Smooth muscle cell (in vitro differentiated cells): Measurements from ENCODE around the gene ANKFN1. TPM values are rescaled to one million over a fixed set of nuclear protein-coding genes. Genes with fewer than 3 reads are reported as not detected.

Experiments
- DNase-seq: peaks from one replicate; lab custom pipeline; 2025; ENCODE audit not compliant: unreplicated experiment; lab: John Stamatoyannopoulos, UW
- H2AFZ ChIP-seq: fragments of 200-600 bp; sonication (generic); 2 replicates; pipeline ENCODE4 v1.6.0; 2016; ENCODE audit warnings: antibody characterized with exemption, low read depth, mild to moderate bottlenecking
- H3F3A ChIP-seq: fragments of 200-600 bp; sonication (generic); 2 replicates; pipeline ENCODE4 v1.6.0; 2017; ENCODE audit warnings: antibody characterized with exemption, low read depth
- H3K27ac ChIP-seq: fragments of 200-600 bp; sonication (generic); 2 replicates; pipeline ENCODE4 v1.5.1; 2016; ENCODE audit warnings: low read depth, mild to moderate bottlenecking
- H3K27me3 ChIP-seq: fragments of 200-600 bp; sonication (generic); 2 replicates; pipeline ENCODE4 v1.6.1; 2016; ENCODE audit warnings: low read depth, mild to moderate bottlenecking
- H3K36me3 ChIP-seq: fragments of 200-600 bp; sonication (generic); 2 replicates; pipeline ENCODE4 v1.5.1; 2016; ENCODE audit warnings: low read depth
- H3K4me1 ChIP-seq: fragments of 200-600 bp; sonication (generic); 2 replicates; pipeline ENCODE4 v1.5.1; 2016; ENCODE audit warnings: low read depth
- H3K4me2 ChIP-seq: fragments of 200-600 bp; sonication (generic); 2 replicates; pipeline ENCODE4 v1.6.0; 2016; ENCODE audit warnings: mild to moderate bottlenecking
- H3K4me3 ChIP-seq: fragments of 200-600 bp; sonication (generic); 2 replicates; pipeline ENCODE4 v1.5.1; 2016; ENCODE audit warnings: mild to moderate bottlenecking
- H3K79me2 ChIP-seq: fragments of 200-600 bp; sonication (generic); 2 replicates; pipeline ENCODE4 v1.6.0; 2016; ENCODE audit warnings: low read depth, mild to moderate bottlenecking
- H3K9ac ChIP-seq: fragments of 200-600 bp; sonication (generic); 2 replicates; pipeline ENCODE4 v1.6.0; 2016; ENCODE audit warnings: low read depth
- H3K9me3 ChIP-seq: fragments of 200-600 bp; sonication (generic); replicated peaks from 2 replicates; pipeline ENCODE4 v1.5.1; 2016; ENCODE audit warnings: low read depth
- H4K20me1 ChIP-seq: fragments of 200-600 bp; sonication (generic); 2 replicates; pipeline ENCODE4 v1.6.0; 2016; ENCODE audit warnings: low read depth
- WGBS: methylation state at CpG from one replicate; pipeline ENCODE4 v1.1.7; 2016; ENCODE audit warnings: low lambda C conversion rate; 5-methylcytosine and 5-hydroxymethylcytosine counted together
- polyA plus RNA-seq: library from polyadenylated mRNA; unstranded; fragments of >200 nt; fragmentation: Nextera tagmentation; extraction: Ambion mirVana; gene quantifications from 2 replicates; pipeline ENCODE4 v1.2.1, GENCODE V29; 2016
- total RNA-seq: library from RNA; depleted of rRNA; stranded (reverse); fragments of >200 nt; gene quantifications from 2 replicates; pipeline ENCODE4 v1.2.3, GENCODE V29; 2014
- TF ChIP-seq, protein P1 (sequence below): fragments of 200-600 bp; sonication (generic); IDR thresholded peaks from 2 replicates; pipeline ENCODE4 v1.5.1; 2017; ENCODE audit warnings: borderline replicate concordance, mild to moderate bottlenecking, antibody characterized with exemption; ENCODE audit not compliant: insufficient read depth, poor library complexity, severe bottlenecking

The ANKFN1 gene
- total and polyA plus RNA-seq, 2 experiments from 2014 or later, result 0.24 to 0.45 TPM

DNA sequence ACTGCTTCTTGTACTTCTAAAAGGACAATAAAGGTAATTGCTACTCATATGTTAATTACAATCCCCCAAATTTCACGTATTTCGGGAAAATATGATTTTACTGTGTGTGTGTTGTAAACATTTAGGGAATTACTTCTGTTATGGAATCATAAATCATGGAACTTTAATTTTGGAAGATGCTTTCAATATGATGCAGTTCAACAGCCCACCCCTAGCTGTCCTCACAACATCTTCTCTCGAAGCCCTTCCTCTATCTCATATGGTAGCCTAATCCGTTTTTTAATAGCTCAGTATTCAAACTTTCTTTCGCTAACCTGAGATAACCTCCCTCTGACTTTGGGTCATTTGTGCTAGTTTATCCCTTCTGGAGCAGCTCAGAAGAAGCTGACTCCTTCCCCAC is 78.4 kb downstream of the ANKFN1 start:
- Histone ChIP-seq H3K4me3 (no peak overlapping the region), H4K20me1 (no peaks in the 10 kb centered on the region), H3K4me2 (no peak overlapping the region), H2AFZ (no peak overlapping the region), H3K36me3 (no peaks in the 10 kb centered on the region), H3K9ac (no peak overlapping the region), H3K79me2 (no peaks in the 10 kb centered on the region), H3K27me3 (no peaks in the 10 kb centered on the region), H3F3A (no peaks in the 10 kb centered on the region), H3K27ac (no peak overlapping the region), H3K4me1 (peaks cover 13% of the 10 kb centered on the region), H3K9me3 (no peaks in the 10 kb centered on the region)
- 81% methylated on average over 5 of the region's 5 CpGs for WGBS
- DNase-seq, result no peak
- TF ChIP-seq, protein P1, sequence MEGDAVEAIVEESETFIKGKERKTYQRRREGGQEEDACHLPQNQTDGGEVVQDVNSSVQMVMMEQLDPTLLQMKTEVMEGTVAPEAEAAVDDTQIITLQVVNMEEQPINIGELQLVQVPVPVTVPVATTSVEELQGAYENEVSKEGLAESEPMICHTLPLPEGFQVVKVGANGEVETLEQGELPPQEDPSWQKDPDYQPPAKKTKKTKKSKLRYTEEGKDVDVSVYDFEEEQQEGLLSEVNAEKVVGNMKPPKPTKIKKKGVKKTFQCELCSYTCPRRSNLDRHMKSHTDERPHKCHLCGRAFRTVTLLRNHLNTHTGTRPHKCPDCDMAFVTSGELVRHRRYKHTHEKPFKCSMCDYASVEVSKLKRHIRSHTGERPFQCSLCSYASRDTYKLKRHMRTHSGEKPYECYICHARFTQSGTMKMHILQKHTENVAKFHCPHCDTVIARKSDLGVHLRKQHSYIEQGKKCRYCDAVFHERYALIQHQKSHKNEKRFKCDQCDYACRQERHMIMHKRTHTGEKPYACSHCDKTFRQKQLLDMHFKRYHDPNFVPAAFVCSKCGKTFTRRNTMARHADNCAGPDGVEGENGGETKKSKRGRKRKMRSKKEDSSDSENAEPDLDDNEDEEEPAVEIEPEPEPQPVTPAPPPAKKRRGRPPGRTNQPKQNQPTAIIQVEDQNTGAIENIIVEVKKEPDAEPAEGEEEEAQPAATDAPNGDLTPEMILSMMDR, result no peak

DNA sequence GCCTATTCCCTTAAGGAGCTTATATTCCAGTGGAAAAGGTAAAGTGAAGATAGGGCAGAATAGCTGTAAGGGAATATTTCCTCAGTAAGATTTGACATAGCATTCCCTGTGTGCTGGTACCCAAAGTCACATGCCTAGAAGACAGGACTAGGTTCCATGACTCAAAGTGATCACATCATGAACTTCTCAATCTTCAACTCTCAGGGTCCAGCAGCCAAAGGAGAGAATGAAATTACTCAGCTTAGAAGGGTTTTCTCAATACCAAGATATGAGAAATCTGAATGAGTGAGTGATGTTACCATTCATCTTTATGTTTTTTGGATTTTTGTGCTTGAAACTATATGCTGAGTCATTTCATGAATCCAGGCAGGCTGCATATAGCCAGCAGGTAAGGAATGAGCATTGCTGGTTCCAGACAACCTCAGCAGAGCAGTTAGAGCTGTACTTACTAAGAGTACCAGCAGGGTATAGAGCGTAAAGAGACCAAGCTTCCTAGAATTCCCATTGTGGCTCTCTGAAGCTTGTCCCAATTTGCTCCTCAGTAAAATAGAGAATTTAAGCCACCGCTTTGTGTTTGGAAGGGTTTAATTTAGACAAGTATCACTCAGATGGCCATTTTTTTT is 91.1 kb downstream of the ANKFN1 start:
- Histone ChIP-seq H3K36me3 (no peaks in the 10 kb centered on the region), H3F3A (no peaks in the 10 kb centered on the region), H3K9me3 (no peaks in the 10 kb centered on the region), H3K4me1 (no peaks in the 10 kb centered on the region), H4K20me1 (no peaks in the 10 kb centered on the region), H3K9ac (no peak overlapping the region), H3K79me2 (no peaks in the 10 kb centered on the region), H3K4me2 (no peak overlapping the region), H3K27ac (no peak overlapping the region), H3K4me3 (no peak overlapping the region), H3K27me3 (no peaks in the 10 kb centered on the region), H2AFZ (no peak overlapping the region)
- WGBS, result 100% methylated on average over 2 of the region's 2 CpGs
- TF ChIP-seq, protein P1, result no peak
- DNase-seq, result no peak

DNA sequence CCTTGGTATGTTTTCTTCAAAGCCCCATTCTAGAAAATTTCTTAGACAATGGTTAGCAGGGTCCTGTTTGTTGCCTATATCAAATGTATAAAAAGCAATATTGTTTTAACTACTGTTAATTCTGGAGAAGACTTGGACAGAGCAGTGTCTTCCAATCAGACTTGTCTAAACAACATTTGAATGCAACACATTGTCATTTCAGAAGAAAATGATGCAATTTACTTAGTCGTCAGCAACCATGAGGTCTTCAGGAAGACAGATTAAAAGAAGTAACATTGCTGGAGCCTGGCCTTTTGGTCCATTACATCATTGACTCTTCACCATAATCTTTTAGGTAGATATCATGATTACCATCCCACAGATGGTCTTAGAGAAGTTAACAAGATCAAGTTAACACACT is 94.5 kb downstream of the ANKFN1 start:
- Histone ChIP-seq H3K27ac (no peak overlapping the region), H3K27me3 (peaks cover 4% of the 10 kb centered on the region), H3K4me2 (no peak overlapping the region), H3K9ac (no peak overlapping the region), H3K4me1 (no peaks in the 10 kb centered on the region), H3K36me3 (no peaks in the 10 kb centered on the region), H3F3A (no peaks in the 10 kb centered on the region), H3K4me3 (no peak overlapping the region), H4K20me1 (no peaks in the 10 kb centered on the region), H3K9me3 (no peaks in the 10 kb centered on the region), H3K79me2 (no peaks in the 10 kb centered on the region), H2AFZ (no peak overlapping the region)
- 90% methylated on average over 1 of the region's 1 CpG for WGBS
- DNase-seq, result no peak
- TF ChIP-seq, protein P1, result no peak

DNA sequence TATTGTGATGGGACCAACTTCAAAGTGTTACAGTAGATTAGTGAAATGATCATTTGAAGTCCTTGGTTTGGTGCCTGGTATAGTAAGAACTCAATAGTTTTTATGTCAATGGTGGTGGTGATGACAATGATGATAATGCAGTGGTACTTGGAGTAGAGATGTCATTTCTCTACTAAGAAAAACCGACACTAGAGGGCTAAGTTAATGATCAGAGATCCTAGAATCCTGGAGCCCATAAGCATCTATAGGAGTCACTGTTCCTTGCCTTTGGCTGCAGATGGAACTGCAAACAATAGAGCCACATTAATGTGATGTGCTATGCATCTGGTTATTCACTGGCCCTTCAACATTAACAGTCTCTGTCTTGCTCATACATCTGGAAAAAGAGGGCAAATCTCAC is 103.8 kb downstream of the ANKFN1 start:
- no peak overlapping the region for H3K4me3 ChIP-seq
- 57% methylated on average over 1 of the region's 1 CpG for WGBS
- DNase-seq, result no peak
- no peaks in the 10 kb centered on the region for H3K9me3 ChIP-seq
- H4K20me1 ChIP-seq, result no peaks in the 10 kb centered on the region
- no peak overlapping the region for H3K9ac ChIP-seq
- TF ChIP-seq, protein P1, result no peak
- no peak overlapping the region for H3K27ac ChIP-seq
- no peaks in the 10 kb centered on the region for H3K36me3 ChIP-seq
- no peaks in the 10 kb centered on the region for H3K27me3 ChIP-seq
- no peaks in the 10 kb centered on the region for H3K79me2 ChIP-seq
- H3K4me1 ChIP-seq, result no peaks in the 10 kb centered on the region
- H3F3A ChIP-seq, result no peaks in the 10 kb centered on the region
- H3K4me2 ChIP-seq, result no peak overlapping the region
- no peak overlapping the region for H2AFZ ChIP-seq
